Mucosa of descending colon (tissue), 3 donors: Measurements from ENCODE around the gene URI1. TPM values are rescaled to one million over a fixed set of nuclear protein-coding genes. Genes with fewer than 3 reads are reported as not detected.
"Not testable (repeated sequence)": the region's sequence is repeated elsewhere in the genome, so short reads cannot be mapped to it uniquely, and the experiment has no call there.

Source experiments
- ATAC-seq: fragments of 200-7000 bp; cut with Tn5 transposase; one replicate; pipeline ENCODE4 v1.9.1; 2020; ENCODE audit warnings: mild to moderate bottlenecking, moderate library complexity
- DNase-seq, 3 donors: peaks; one replicate each; pipeline ENCODE4 v3.0.0-alpha.2; 2020
- H3K36me3 ChIP-seq: fragments of 200-600 bp; one replicate; pipeline ENCODE4 v1.8.0; 2021; ENCODE audit warnings: low read depth, mild to moderate bottlenecking
- H3K4me1 ChIP-seq: fragments of 200-600 bp; one replicate; pipeline ENCODE4 v1.8.0; 2021; ENCODE audit warnings: low read depth, mild to moderate bottlenecking
- H3K4me3 ChIP-seq: fragments of 200-600 bp; one replicate; pipeline ENCODE4 v1.8.0; 2021; ENCODE audit warnings: mild to moderate bottlenecking
- H3K9me3 ChIP-seq: fragments of 200-600 bp; one replicate; pipeline ENCODE4 v1.8.0; 2021; ENCODE audit warnings: mild to moderate bottlenecking
- intact Hi-C, 2 donors: fragments of 100-400 bp; cut with DNase I in 1 of 2; cut with micrococcal nuclease in 1 of 2; formaldehyde crosslinking; loops; one replicate each; pipeline versions ENCODE4 v1.11.0 to v1.11.1; 2022; cut with DNase I, micrococcal nuclease
- total RNA-seq, 3 donors: library from RNA; stranded (reverse); fragmentation: NEBNext Ultra II Directional in 2 of 3; extraction: Animal tissue kit (Norgen Biotek cat#: 25700) in 2 of 3; gene quantifications; one replicate each; pipeline versions ENCODE4 v1.2.1 to v1.2.4, GENCODE V29; 2021 to 2023
- TF ChIP-seq, protein P1 (sequence below): fragments of 200-600 bp; IDR thresholded peaks from one replicate; pipeline ENCODE4 v1.8.0; 2022; ENCODE audit warnings: antibody characterized with exemption, mild to moderate bottlenecking
- donor health status: DM: no; HTN: no; CAD: no; lungs with moderate emphysema.
- donor health status: DM: no; HTN: no; CAD: no.
- donor health status: DM: no; HTN: yes; CAD: no.

URI1 gene
- total RNA-seq, 3 donors from 2014 or later = 40.0 to 65.5 (median 43.4) TPM

DNA sequence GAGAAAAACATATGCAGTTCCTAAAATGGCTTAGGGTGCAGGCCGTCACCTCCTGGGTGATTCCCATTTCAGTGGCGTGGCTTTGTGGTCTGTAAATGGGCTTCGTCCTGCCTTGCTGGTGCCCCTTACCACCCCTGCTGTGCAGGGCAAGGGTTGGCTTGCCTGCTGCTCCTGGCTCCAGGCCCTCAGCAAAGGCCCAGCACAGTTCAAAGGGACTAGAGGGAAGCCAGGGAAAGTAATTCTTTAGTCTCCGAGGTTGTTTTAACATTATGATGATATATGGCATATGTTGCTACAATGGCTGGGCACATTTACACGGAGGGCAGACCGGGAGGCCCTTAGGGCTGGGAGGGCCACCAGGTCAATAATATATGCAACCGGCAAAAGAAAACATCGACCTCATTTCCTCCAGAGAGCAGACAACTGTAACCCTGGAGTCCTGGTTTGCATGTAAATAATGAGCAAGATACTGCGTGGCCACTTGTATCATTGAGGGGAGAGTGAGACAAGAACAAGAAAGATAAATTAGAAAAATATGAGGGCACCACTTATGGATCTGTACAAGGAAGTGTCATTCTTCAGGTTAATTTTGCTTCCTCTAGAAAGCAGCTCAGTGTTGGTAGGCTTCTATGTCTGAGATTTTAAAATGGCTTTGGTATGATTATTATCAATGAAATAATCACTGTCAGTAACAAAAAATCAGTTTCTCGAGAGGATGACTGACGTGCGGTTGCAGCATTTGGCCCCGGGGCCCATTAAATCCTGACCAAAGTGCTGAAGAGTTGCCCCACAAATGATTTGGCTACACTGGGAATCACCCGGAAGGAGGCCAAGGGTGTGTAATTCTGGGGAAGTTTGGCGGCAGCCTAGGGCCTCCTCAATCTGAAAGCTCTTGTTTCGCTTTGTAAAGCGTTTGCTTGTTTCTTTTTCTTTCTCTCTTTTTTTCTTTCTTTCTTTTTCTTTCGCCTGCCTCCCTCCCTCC lies 32.8 kb upstream of the URI1 start:
- ATAC-seq (no peak), DNase-seq (no peak)
- TF ChIP-seq, protein P1, sequence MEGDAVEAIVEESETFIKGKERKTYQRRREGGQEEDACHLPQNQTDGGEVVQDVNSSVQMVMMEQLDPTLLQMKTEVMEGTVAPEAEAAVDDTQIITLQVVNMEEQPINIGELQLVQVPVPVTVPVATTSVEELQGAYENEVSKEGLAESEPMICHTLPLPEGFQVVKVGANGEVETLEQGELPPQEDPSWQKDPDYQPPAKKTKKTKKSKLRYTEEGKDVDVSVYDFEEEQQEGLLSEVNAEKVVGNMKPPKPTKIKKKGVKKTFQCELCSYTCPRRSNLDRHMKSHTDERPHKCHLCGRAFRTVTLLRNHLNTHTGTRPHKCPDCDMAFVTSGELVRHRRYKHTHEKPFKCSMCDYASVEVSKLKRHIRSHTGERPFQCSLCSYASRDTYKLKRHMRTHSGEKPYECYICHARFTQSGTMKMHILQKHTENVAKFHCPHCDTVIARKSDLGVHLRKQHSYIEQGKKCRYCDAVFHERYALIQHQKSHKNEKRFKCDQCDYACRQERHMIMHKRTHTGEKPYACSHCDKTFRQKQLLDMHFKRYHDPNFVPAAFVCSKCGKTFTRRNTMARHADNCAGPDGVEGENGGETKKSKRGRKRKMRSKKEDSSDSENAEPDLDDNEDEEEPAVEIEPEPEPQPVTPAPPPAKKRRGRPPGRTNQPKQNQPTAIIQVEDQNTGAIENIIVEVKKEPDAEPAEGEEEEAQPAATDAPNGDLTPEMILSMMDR = no peak
- no peak overlapping the region for H3K4me3 ChIP-seq
- no peaks in the 10 kb centered on the region for H3K9me3 ChIP-seq
- H3K4me1 ChIP-seq = no peaks in the 10 kb centered on the region
- no peaks in the 10 kb centered on the region for H3K36me3 ChIP-seq
- intact Hi-C loops = no loop called here

DNA sequence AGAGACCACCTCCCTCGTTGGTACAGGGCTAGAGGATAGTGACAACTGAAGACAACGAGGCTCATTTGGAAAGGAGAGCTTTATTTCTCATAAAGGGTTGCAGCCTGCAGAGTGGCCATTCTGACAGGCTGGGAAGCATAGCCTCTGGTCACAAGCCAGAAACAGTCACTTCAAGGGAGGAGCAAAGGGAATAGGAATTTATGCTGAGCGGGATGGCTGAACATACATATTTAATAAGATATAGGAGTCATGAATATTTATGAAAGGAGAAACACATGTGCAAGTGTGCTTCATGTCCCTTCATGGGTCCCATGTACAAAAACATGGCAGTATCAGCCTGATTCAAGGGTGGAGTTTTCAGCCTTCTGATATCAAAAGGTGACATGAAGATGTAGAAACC lies 27.1 kb upstream of the URI1 start:
- no peak for ATAC-seq
- DNase-seq = no peak
- intact Hi-C loops = no loop called here
- H3K4me3 ChIP-seq = no peak overlapping the region
- H3K9me3 ChIP-seq = no peaks in the 10 kb centered on the region
- no peaks in the 10 kb centered on the region for H3K4me1 ChIP-seq
- H3K36me3 ChIP-seq = no peaks in the 10 kb centered on the region
- TF ChIP-seq, protein P1 = no peak

DNA sequence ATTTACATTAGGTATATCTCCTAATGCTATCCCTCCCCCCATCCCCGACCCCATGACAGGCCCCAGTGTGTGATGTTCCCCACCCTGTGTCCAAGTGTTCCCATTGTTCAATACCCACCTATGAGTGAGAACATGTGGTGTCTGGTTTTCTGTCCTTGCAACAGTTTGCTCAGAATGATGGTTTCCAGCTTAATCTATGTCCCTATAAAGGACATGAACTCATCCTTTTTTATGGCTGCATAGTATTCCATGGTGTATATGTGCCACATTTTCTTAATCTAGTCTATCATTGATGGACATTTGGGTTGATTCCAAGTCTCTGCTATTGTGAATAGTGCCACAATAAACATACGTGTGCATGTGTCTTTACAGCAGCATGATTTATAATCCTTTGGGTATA lies 26.2 kb upstream of the URI1 start:
- H3K4me1 ChIP-seq, DNase-seq, H3K9me3 ChIP-seq, H3K4me3 ChIP-seq, ATAC-seq, H3K36me3 ChIP-seq, intact Hi-C loops: not testable (repeated sequence)

GRCh38 chr19:29917911-29918310 lies 24.1 kb upstream of the URI1 start:
- TF ChIP-seq, protein P1 = no peak
- ATAC-seq (no peak), DNase-seq (no peak)
- Histone ChIP-seq H3K4me3 (no peak overlapping the region), H3K4me1 (no peaks in the 10 kb centered on the region), H3K9me3 (no peaks in the 10 kb centered on the region), H3K36me3 (no peaks in the 10 kb centered on the region)
- intact Hi-C loops = no loop called here

DNA sequence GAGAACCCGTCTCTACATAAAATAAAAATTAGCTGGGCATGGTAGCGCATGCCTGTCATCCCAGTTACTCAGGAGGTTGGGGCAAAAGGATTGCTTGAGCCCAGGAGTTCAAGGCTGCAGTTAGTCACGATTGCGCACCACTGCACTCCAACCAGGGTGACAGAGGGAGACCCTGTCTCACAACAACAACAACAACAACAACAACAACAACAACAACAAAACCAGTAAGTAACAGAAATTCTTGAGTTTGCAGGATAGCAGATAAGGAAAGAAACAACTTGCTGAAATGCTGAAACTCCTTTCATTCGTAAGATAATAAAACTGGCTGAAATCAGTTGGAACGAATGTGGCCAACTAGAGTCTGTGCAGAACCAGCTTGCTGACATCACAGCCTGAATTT lies 23.1 kb upstream of the URI1 start:
- intact Hi-C loops = no loop called here

GRCh38 chr19:29922972-29923371 lies 19.1 kb upstream of the URI1 start:
- TF ChIP-seq, protein P1 = no peak
- Histone ChIP-seq H3K9me3 (no peaks in the 10 kb centered on the region), H3K36me3 (no peaks in the 10 kb centered on the region), H3K4me3 (no peak overlapping the region), H3K4me1 (no peaks in the 10 kb centered on the region)
- intact Hi-C loops = no loop called here
- no peak for DNase-seq
- no peak for ATAC-seq

More for the DNA sequence above, 23.1 kb upstream of the URI1 start:
- DNase-seq = no peak
- no peaks in the 10 kb centered on the region for H3K9me3 ChIP-seq
- ATAC-seq = no peak
- TF ChIP-seq, protein P1 = no peak
- H3K36me3 ChIP-seq = no peaks in the 10 kb centered on the region
- no peaks in the 10 kb centered on the region for H3K4me1 ChIP-seq
- no peak overlapping the region for H3K4me3 ChIP-seq
